T-helper 17 cell (primary cell): ENCODE measurements around the gene SBNO2. TPM values are rescaled to one million over a fixed set of nuclear protein-coding genes. Genes with fewer than 3 reads are reported as not detected.

ENCODE experiments used
- ATAC-seq: fragments of 150-1000 bp; cut with Tn5 transposase; 2 replicates; pipeline ENCODE4 v1.10.0; 2021; ENCODE audit warnings: mild to moderate bottlenecking, moderate library complexity
- DNase-seq, 3 donors: peaks; one replicate each; pipeline versions ENCODE4 v3.0.0 to v3.0.0-alpha.2; 2020 to 2021
- H3K9me3 ChIP-seq: one replicate; pipeline ENCODE4 v1.7.0; 2013; ENCODE audit warnings: low read length, mild to moderate bottlenecking; ENCODE audit not compliant: control insufficient read depth, poor library complexity, severe bottlenecking
- H3K27ac Mint-ChIP-seq: one replicate; pipeline ENCODE4 v1.8.0; 2022; ENCODE audit warnings: mild to moderate bottlenecking, moderate library complexity, mixed read lengths
- H3K27me3 Mint-ChIP-seq: one replicate; pipeline ENCODE4 v1.8.0; 2022; ENCODE audit warnings: mixed read lengths
- H3K36me3 Mint-ChIP-seq: one replicate; pipeline ENCODE4 v1.8.0; 2022; ENCODE audit warnings: low read depth, mixed read lengths
- H3K4me1 Mint-ChIP-seq: one replicate; pipeline ENCODE4 v1.8.0; 2022; ENCODE audit warnings: mild to moderate bottlenecking, mixed read lengths
- H3K4me3 Mint-ChIP-seq: one replicate; pipeline ENCODE4 v1.8.0; 2022; ENCODE audit warnings: mild to moderate bottlenecking, moderate library complexity, mixed read lengths
- total RNA-seq, 4 donors: library from RNA in 2 of 4; stranded (reverse) in 2 of 4; gene quantifications; one replicate each; pipeline ENCODE4 v1.2.3 and lab custom pipeline; 2022 to 2026

Gene SBNO2
- total RNA-seq, 2 donors from 2014 or later = 85.4 to 106 TPM

GRCh38 chr19:1158885-1159448 is 15.1 kb downstream of the SBNO2 start:
- Mint-ChIP-seq H3K4me3 (no peak overlapping the region), H3K4me1 (peaks cover 9% of the 10 kb centered on the region), H3K36me3 (no peaks in the 10 kb centered on the region), H3K27me3 (no peaks in the 10 kb centered on the region), H3K27ac (no peak overlapping the region)
- H3K9me3 ChIP-seq = no peaks in the 10 kb centered on the region
- ATAC-seq (no peak), DNase-seq (no peak)

DNA sequence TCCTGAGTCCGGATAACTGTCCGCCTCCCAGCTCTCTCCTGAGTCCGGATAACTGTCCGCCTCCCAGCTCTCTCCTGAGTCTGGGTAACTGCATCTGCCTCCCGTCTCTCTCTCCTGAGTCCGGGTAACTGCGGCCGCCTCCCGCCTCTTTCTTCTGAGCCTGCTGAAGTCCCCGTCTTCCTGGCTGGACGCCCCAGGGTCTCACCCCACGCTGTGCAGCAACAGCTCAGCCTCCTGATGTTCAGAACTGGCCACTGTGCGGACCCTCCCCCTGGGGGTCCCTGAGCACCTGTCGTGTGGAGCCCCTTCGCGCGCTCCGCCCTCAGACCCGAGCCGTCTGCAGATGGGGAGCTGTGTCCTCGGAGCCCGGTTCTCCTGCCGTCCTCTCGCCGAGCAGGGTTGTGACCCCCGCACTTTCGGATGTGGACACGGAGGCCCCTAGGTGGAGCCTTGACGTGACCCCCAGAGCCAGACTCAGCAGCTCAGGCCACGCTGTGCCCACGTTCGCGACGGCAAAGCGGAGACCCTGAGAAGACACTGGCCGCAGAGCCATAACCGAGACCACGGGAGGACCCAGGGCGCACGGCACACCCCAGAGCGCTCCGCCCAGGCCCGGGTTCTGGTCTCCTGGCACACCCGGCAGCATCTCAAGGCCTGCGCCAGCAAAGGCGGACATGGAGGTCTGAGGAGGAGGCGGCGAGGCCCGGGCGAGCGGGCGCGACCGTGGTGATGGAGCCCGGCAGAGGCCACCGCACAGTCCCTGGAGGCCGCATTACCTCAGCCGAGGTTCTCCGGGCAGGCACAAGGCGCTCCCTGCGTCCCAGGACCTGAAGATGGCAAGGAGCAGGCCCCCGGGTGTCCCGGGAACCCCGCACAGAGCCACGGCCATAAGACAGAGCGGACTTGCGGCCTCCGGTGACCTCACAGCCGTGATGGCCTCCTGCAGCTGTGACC is 15.9 kb downstream of the SBNO2 start:
- Mint-ChIP-seq H3K4me1 (peaks cover 9% of the 10 kb centered on the region), H3K27ac (no peak overlapping the region), H3K36me3 (no peaks in the 10 kb centered on the region), H3K27me3 (no peaks in the 10 kb centered on the region), H3K4me3 (no peak overlapping the region)
- H3K9me3 ChIP-seq = no peaks in the 10 kb centered on the region
- ATAC-seq = no peak
- DNase-seq = no peak

- Mint-ChIP-seq H3K4me1 (peaks cover 2% of the 10 kb centered on the region), H3K27ac (no peak overlapping the region), H3K36me3 (no peaks in the 10 kb centered on the region), H3K27me3 (no peaks in the 10 kb centered on the region), H3K4me3 (no peak overlapping the region)
- DNase-seq (no peak), ATAC-seq (peak; percentile 10)
- no peaks in the 10 kb centered on the region for H3K9me3 ChIP-seq
Measured at GRCh38 chr19:1156830-1157615, 17.0 kb downstream of the SBNO2 start.

DNA sequence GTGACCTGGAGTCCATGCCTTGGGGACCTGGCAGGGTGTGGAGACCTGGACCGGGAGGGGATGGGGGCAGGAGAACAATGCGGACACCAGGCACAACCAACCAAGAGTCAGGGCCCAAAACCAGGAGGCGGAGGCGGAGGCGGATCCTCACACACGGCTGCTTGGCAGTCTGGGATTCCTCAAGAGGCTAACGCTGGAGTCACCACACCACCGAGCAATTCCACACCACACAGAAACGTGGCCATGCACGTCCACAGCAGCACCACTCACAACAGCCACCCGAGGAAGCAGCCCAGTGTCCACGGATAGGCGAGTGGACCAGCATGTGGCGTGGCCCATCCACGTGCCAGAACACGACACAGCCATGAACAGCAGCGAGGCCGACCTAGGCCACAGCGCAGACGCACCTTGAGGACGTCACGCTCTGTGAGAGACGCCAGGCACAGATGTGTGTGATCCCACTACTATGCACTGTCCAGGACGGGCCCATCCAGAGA is 17.7 kb downstream of the SBNO2 start:
- Mint-ChIP-seq H3K27ac (no peak overlapping the region), H3K27me3 (no peaks in the 10 kb centered on the region), H3K4me1 (peaks cover 2% of the 10 kb centered on the region), H3K36me3 (no peaks in the 10 kb centered on the region), H3K4me3 (no peak overlapping the region)
- no peaks in the 10 kb centered on the region for H3K9me3 ChIP-seq
- DNase-seq (no peak), ATAC-seq (peak; percentile 4)

- Mint-ChIP-seq H3K4me3 (no peak overlapping the region), H3K4me1 (peaks cover under 1% of the 10 kb centered on the region), H3K36me3 (no peaks in the 10 kb centered on the region), H3K27me3 (no peaks in the 10 kb centered on the region), H3K27ac (no peak overlapping the region)
- H3K9me3 ChIP-seq = no peaks in the 10 kb centered on the region
- ATAC-seq (no peak), DNase-seq (no peak)
Measured at GRCh38 chr19:1155352-1156304, 18.4 kb downstream of the SBNO2 start.

GRCh38 chr19:1154731-1155351 is 19.2 kb downstream of the SBNO2 start:
- H3K36me3 Mint-ChIP-seq = no peaks in the 10 kb centered on the region
- H3K4me1 Mint-ChIP-seq = no peaks in the 10 kb centered on the region
- no peak overlapping the region for H3K27ac Mint-ChIP-seq
- H3K4me3 Mint-ChIP-seq = no peak overlapping the region
- no peak for ATAC-seq
- H3K9me3 ChIP-seq = no peaks in the 10 kb centered on the region
- DNase-seq = no peak
- no peaks in the 10 kb centered on the region for H3K27me3 Mint-ChIP-seq

- Mint-ChIP-seq H3K27me3 (no peaks in the 10 kb centered on the region), H3K4me1 (peaks cover 2% of the 10 kb centered on the region), H3K27ac (no peak overlapping the region), H3K4me3 (no peak overlapping the region), H3K36me3 (no peaks in the 10 kb centered on the region)
- no peak for DNase-seq
- ATAC-seq = no peak
- no peaks in the 10 kb centered on the region for H3K9me3 ChIP-seq
Measured at GRCh38 chr19:1153891-1154730, 20.0 kb downstream of the SBNO2 start.

DNA sequence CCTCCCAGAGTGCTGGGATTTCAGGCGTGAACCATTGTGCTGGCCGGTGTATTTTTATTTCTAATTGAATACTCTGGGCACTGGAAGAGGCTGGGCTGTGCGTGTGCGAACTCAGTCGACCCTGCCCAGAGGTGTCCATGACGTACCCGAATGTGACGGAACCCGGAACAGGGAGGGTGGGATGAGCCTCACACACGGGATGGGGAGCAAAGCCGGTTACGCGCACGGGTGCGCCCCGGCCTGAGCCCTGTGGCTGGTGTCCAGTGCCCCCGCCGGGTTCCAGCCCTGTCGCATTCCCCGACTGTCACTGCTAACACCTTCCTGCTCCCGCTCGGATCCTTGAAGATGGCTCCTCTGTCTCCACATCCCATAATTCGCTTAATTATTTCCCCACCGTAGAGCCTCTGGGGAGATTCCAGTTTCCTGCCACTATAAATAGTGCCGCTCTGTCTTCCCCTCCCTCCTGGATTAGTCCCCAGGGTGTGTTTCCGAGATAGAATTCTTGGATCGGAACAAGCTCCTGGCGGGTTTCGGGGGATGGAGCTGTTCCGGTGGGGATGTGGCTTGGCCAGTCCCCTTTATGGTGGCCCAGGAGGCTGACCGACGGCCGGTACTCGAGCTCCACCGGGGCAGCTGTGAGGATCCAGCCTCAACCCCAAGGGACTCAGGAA is 22.0 kb downstream of the SBNO2 start:
- H3K9me3 ChIP-seq = no peaks in the 10 kb centered on the region
- H3K4me3 Mint-ChIP-seq = no peak overlapping the region
- peaks cover 2% of the 10 kb centered on the region for H3K4me1 Mint-ChIP-seq
- H3K36me3 Mint-ChIP-seq = no peaks in the 10 kb centered on the region
- no peak for ATAC-seq
- no peaks in the 10 kb centered on the region for H3K27me3 Mint-ChIP-seq
- no peak for DNase-seq
- H3K27ac Mint-ChIP-seq = peak overlapping the region; percentile 24

GRCh38 chr19:1151037-1151724 is 22.9 kb downstream of the SBNO2 start:
- H3K9me3 ChIP-seq = no peaks in the 10 kb centered on the region
- Mint-ChIP-seq H3K27ac (peak overlapping the region; percentile 24), H3K36me3 (no peaks in the 10 kb centered on the region), H3K4me1 (peaks cover 2% of the 10 kb centered on the region), H3K27me3 (no peaks in the 10 kb centered on the region), H3K4me3 (no peak overlapping the region)
- no peak for DNase-seq
- no peak for ATAC-seq

DNA sequence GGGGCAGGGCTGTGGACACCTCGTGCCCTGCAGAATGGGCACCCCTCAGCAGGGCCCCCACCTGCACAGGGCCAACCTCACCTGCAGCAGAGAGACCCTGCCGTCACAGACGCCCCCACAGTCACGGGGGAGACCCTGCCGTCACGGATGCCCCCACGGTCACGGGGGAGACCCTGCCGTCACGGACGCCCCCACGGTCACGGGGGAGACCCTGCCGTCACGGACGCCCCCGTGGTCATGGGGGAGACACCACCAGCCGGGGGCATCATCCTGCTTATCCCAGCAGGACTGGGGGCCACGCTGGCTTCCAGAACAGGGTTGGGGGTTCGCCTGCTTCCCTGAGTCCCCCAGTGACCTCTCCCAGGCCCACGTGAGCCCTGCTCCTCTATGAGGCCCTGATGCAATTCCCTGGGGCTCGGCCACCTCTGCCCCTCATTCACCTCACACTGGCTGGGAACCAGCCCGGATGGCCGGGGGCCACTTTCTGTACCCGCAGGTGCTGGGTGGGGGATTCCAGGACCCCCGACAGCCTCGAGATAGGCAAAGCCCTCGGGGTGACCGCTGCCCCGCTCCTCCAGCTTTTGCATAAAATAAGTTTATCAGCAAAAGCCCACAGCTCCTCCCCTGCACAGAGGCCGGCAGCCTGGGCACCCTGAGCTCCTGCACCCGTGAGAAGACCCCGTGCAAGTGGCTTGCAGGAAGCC is 23.6 kb downstream of the SBNO2 start:
- Mint-ChIP-seq H3K4me1 (peaks cover 4% of the 10 kb centered on the region), H3K27ac (no peak overlapping the region), H3K36me3 (no peaks in the 10 kb centered on the region), H3K4me3 (no peak overlapping the region), H3K27me3 (no peaks in the 10 kb centered on the region)
- no peak for DNase-seq
- no peak for ATAC-seq
- no peaks in the 10 kb centered on the region for H3K9me3 ChIP-seq
